Measurements from ENCODE around the gene FAM234A. TPM values are rescaled to one million over a fixed set of nuclear protein-coding genes. Genes with fewer than 3 reads are reported as not detected.
"Not testable (repeated sequence)": the region's sequence is repeated elsewhere in the genome, so short reads cannot be mapped to it uniquely, and the experiment has no call there.

Gene FAM234A
- total RNA-seq, 1 donor from 2014 or later, result 204 TPM

DNA sequence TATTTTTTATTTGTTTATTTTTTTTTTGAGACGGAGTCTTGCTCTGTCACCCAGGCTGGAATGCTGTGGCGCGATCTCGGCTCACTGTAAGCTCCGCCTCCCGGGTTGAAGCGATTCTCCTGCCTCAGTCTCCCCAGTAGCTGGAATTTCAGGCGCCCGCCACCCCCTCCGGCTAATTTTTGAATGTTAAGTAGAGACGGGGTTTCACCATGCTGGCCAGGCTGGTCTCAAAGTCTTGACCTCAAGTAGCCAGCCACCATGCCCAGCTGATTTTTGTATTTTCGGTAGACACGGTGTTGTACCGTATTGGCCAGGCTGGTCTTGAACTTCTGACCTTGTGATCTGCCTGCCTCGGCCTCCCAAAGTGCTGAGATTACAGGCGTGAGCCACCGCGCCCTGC is 4.3 kb upstream of the FAM234A start:
- not testable (repeated sequence) for DNase-seq (ENCODE audit: low read depth)

DNA sequence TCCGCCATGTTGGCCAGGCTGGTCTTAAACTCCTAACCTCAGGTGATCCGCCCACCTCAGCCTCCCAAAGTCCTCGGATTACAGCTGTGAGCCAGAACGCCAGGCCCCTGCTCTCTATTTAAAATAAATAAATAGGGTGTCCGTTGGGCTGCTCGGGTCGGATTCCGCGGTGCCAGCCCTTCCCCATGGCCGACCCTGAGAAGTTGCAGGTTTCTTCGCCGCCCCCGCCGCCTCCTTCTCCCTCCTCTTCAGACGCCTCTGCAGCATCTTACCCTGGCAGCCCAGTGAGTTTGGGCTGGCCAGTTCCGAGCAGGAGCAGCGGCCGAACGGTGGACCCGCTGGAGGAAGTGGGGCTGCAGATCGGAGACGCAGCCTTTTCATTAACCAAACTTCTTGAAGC is 3.7 kb upstream of the FAM234A start:
- no peak for DNase-seq (ENCODE audit: low read depth)

DNA sequence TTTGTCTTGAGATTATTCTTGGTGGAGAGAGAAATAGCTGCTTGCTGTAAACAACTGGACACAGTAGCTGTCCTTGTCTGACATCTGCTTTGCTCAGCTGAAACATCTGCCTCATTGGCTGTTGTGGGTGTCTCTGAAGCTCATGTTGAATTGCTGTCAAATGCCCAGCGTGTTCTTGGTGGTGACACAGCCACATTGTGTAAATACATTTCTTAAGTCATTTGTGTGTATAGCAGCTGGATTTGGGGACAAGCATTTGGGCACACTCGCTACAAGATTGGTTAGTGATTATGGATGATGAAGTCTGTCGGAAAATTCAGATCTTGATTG is 5.3 kb downstream of the FAM234A start:
- no peak for DNase-seq (ENCODE audit: low read depth)

DNA sequence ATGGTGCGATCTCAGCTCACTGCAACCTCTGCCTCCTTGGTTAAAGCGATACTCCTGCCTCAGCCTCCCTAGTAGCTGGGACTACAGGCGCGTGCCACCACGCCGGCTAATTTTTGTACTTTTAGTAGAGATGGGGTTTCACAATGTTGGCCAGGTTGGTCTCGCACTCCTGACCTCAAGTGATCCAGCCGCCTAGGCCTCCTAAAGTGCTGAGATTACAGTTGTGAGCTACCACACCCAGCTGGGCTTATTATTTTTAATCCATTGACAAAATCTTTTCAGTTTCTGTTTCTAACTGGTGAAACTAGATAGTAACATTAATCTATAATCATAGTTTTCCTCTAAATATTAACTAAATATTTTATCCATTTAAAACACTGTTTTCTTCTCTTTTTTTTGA is 5.9 kb downstream of the FAM234A start:
- DNase-seq (ENCODE audit: low read depth), result no peak

DNA sequence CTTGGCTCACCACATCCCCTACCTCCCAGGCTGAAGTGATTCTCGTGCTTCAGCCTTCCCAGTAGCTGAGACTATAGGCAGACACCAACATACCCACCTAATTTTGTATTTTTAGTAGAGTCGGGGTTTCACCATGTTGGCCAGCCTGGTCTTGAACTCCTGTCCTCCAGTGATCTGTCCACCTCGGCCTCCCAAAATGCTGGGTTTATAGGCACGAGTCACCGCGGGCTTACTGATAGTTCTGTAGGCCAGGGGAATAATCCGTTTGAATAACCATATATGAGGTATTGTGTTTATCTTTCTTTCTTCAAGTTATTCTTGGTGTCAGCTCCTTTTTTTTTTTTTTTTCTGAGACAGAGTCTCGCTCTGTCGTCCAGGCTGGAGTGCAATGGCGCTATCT is 7.7 kb downstream of the FAM234A start:
- DNase-seq (ENCODE audit: low read depth), result no peak

DNA sequence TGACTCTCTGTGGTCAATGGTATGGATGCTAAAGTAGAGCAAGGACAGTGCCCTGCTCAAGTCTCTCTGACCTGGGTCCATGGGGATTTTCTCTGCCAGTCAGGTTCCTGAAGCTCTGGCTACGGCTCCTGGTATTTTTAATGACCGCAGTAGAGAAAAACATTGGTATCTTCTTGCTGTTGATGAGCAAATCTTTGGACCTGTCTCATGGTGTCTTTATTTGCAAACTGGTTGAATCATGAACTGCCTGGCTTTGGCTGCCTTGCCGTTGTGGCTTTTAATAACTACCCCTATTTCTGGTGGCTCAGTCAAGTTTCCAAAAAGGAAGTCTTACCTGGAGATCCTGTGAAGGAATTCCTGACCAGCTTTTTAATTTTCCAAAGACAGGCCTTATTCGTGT is 8.7 kb downstream of the FAM234A start:
- DNase-seq (ENCODE audit: low read depth), result no peak

DNA sequence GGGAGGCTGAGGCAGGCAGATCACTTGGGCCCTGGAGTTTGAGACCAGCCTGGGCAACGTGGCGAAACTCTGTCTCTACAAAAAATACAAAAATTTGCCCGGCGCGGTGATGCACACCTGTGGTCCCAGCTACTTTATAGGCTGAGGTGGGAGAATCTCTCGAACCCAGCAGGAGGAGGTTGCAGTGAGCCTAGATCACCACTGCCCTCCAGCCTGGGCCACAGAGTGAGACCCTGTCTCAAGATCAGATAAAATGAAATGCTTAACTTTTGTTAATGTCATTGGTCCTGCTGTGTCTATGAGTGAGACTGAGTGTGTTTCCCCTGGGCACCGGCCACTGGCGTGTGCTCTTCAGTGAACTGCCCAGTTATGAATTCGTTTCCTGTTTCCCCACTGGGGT is 10.5 kb downstream of the FAM234A start:
- no peak for DNase-seq (ENCODE audit: low read depth)

DNA sequence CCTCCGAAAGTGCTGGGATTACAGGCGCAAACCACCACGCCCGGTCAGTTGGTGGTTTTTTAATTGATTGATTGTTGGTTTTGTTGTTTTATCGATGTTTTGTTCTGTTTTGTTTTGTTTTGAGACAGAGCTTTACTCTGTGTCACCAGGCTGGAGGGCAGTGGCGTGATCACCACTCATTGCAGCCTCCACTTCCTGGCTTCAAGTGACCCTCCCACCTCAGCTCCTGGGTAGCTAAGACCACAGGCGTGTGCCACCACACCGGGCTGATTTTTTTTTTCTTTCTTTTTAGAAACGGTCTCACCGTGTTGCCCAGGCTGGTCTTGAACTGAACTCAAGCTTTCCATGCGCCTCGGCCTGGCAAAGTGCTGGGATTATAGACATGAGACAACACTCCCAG is 12.4 kb downstream of the FAM234A start:
- no peak for DNase-seq (ENCODE audit: low read depth)

DNA sequence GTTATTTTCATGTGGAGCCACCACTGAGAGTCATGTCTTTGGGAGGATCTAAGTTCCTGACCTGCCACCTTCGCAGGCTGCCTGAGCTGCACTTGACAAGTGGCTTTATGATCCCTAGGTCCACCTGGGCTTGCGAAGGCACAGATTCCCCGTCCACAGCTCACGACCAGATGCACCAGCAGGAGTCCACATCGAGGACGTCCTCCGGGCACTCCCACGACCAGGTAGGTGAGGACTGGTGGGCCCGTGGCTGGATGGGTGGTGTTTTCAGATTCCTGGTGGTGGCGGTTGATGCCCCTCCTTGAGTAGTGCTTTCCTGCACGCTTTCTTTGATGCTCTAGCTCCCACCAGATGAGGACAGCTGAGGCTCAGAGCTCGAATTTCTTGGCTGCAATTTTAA is 14.8 kb downstream of the FAM234A start:
- no peak for DNase-seq (ENCODE audit: low read depth)

DNA sequence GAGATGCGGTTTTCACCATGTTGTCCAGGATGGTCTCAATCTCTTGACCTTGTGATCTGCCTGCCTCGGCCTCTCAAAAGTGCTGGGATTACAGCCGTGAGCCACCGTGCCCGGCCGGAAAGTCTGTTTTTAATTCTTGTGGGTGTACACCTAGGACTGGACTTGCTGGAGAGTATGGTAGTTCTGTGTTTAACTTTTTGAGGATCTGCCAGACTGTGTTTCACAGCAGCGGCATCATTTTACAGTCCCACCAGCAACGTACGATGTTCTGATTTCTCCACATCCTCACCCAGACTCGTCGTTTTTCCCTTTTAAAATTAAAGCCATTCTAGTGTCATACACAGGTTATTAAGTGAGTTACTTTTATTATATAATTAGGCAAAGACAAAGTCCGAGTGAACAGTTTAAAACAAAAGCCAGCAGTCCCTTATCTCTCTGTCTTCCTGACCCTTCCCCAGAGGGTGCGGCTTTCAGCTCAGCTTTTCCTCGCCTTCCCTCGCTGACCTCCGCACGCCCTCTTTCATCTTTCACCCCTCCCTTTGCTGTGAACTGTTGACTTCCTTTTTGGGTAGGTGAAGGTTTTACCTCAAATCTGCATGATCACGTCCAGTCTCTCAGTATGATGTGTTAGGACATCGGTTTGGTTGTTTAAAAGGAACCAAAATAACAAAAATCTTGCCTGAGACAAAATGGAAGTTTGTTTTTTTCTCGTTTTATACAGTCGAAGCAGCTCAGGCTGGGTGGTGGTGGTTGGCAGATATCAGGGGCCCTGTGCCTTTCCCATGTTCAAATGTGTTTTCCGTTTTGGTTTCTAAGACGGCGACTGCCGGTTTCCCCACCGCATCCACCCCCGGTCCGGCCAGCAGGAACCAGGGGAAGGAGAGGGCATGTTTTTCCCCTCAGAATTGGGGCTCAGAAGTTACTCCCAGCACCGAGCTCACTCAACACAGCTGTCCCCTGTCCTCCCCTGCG is 18.0 kb downstream of the FAM234A start:
- no peak for DNase-seq (ENCODE audit: low read depth)

DNA sequence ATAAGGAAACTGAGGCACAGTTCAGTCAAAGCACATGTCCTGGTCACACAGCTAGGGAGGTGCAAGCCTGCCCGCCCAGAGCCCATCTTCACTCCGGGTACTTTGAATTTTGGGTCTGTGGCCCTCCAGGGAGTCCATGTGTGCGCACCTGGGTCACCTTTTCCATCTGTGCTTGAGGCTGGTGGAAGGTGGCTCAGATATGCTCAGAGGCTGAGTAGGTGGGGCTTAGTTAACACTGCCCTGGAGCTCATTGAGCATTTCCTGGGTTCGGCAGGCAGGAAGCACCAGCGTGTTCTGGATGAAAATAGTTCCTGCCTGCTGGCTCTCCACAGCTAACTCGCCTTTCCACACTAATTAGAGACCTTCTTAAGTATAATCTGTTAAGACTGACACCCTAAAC is 19.2 kb downstream of the FAM234A start:
- DNase-seq (ENCODE audit: low read depth), result no peak

DNA sequence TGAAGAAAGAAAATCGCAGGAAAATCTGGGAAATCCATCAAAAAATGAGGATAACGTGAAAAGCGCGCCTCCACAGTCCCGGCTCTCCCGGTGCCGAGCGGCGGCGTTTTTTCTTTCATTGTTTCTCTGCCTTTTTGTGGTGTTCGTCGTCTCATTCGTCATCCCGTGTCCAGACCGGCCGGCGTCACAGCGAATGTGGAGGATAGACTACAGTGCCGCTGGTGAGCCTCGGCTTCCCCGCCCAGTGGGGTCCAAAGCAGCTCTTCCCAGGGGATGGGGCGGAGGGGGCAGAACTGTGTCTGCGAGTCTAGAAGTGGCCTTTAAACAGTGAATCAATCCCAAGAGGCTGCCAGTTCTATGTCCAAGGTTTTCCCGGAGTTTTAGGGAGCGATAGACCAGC is 19.8 kb downstream of the FAM234A start:
- no peak for DNase-seq (ENCODE audit: low read depth)

DNA sequence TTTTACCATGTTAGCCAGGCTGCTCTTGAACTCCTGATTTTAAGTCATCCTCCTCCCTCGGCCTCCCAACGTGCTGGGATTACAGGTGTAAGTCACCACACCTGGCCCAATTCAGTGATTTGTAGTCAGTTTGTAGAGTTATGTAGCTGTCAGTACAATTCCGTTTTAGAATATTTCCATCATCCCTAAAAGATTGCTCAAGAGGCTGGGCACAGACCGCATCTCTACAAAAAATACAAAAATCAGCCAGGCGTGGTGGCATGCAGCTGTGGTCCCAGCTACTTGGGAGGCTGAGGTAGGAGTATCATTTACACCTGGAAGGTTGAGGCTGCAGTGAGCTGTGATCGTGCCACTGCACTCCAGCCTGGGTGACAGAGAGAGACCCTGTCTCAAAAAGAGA is 20.6 kb downstream of the FAM234A start:
- DNase-seq (ENCODE audit: low read depth), result no peak

DNA sequence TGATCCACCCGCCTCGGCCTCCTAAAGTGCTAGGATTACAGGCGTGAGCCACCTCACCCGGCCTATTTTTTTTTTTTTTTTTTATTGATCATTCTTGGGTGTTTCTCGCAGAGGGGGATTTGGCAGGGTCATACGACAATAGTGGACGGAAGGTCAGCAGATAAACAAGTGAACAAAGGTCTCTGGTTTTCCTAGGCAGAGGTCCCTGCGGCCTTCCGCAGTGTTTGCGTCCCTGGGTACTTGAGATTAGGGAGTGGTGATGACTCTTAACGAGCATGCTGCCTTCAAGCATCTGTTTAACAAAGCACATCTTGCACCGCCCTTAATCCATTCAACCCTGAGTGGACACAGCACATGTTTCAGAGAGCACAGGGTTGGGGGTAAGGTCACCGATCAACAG is 23.5 kb downstream of the FAM234A start:
- DNase-seq (ENCODE audit: low read depth), result not testable (repeated sequence)

DNA sequence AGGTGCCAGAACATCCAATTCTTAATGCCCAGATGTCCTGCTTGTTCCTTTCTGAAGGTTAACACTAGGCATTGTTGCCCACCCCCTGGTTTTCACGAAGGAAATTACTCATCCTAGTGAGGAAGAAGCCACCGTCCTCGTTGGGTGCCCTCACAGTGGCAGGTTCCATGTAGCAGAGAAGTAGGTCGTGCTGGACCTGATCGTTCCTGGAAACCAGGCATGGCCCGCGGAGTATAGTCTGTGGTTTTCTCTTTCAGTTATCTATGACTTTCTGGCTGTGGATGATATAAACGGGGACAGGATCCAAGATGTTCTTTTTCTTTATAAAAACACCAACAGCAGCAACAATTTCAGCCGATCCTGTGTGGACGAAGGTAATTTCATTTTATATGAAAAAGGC is 24.6 kb downstream of the FAM234A start:
- DNase-seq (ENCODE audit: low read depth), result no peak

DNA sequence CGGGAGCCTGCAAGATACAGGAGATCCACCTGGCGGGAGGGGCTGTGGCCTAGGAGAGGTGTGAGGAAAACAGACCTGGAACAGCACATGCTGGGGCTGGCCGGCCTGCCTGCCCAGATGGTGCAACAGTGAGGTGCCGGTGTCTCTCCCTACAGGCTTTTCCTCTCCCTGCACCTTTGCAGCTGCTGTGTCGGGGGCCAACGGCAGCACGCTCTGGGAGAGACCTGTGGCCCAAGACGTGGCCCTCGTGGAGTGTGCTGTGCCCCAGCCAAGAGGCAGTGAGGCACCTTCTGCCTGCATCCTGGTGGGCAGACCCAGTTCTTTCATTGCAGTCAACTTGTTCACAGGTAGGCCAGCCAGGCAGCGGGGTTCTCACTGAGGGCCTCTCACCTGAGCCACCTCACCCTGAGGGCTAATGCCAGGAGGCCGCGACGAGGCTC is 25.2 kb downstream of the FAM234A start:
- DNase-seq (ENCODE audit: low read depth), result no peak

DNA sequence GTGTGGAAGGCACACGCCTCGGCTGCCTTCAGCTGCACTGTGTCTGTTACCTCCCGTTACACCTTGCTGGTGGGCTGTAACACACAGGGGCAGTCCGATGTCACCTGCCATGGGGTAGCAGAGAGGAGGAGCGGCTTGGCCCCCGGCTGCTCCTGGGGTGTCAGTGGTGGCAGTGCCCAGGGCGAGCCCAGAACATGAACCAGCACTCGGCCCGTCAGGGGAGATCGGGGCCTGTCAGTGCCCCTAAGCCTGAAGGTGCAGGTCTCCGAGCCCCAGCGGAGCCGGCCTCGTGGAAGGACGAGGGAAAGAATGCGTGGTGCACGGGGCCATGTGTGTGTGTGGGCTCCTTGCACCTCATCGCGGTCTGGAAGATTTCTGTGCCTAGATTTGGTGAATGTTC is 25.7 kb downstream of the FAM234A start:
- DNase-seq (ENCODE audit: low read depth), result no peak

DNA sequence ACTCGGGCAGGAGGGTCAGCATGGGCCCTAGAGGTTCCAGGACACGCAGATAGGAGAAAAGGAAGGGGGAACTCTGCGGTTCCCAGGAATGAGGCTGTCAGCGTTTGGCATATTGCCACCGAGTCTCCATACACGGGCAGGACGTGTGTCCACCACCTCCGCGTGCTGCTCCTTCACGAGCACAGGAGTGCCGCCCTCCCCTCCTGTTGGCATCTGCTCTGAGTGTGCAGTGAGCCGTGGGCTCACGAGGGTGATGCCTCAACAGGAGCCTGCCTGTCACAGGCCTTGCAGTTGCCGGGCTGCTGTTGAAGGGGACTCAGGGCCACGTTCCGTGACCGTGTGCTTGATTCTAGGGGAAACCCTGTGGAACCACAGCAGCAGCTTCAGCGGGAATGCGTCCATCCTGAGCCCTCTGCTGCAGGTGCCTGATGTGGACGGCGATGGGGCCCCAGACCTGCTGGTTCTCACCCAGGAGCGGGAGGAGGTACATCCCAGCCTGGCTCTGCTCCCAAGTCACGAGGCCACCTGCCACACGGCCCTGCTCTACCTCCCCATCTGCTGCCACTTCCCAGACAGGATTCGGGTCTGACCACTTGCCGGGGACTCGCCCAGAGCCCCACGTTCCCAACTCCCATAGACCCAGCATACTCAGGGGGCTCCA is 26.5 kb downstream of the FAM234A start:
- DNase-seq (ENCODE audit: low read depth), result no peak

DNA sequence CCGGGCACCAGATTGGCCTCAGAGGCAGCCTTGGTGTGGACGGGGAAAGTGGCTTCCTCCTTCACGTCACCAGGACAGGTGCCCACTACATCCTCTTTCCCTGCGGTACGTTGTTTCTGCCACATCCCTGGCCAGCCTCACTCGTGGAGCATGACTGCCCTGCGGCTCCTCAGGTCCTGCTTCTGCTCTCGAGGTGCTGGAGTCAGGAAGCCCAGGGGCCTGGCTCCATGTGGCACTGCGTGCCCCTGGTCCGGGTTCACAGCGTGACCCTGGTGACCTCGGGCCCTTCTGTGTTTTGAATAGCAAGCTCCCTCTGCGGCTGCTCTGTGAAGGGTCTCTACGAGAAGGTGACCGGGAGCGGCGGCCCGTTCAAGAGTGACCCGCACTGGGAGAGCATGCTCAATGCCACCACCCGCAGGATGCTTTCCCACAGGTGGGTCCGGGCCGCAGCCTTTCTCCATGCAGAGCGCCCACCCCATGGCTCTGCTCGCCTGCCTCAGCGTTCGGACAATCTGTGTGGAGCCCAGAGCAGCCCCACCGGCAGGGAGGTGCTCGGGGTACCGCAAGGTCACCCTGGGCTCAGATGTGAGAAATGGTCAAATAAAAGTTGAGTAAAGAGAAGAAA is 27.6 kb downstream of the FAM234A start:
- DNase-seq (ENCODE audit: low read depth), result no peak

DNA sequence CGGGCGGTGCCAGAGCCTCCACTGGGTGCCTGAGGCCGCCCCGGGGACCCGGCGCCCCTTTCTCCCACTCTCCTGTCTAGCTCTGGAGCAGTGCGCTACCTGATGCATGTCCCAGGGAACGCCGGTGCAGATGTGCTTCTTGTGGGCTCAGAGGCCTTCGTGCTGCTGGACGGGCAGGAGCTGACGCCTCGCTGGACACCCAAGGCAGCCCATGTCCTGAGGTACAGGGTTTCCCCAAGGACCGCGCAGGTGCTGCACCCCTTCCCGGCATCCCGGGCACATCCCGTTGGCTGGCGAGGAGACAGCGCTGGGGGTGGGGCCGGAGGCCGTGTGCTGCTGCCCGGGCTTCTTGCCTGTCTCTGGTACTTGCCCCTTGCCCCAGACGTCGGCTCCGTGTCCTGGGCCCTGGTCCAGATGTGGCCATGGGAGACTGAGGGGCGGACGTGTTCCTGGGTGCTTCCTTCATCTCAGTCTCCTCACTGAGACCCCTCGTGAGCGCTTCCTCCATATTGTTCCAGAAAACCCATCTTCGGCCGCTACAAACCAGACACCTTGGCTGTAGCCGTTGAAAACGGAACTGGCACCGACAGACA is 28.7 kb downstream of the FAM234A start:
- DNase-seq (ENCODE audit: low read depth), result no peak

DNA sequence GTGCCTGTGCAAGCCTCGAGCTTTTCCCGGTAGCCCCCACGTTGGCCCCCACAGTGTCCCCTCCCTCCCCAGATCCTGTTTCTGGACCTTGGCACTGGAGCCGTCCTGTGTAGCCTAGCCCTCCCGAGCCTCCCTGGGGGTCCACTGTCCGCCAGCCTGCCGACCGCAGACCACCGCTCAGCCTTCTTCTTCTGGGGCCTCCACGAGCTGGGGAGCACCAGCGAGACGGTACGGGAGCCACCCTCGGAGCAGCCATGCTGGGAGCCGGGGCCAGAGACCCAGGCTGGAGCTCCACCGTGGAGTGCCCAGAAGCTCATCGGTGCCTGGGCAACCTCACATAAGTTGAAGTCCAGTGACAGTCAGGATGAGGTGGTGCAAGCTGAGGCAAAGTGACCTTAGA is 29.3 kb downstream of the FAM234A start:
- no peak for DNase-seq (ENCODE audit: low read depth)

DNA sequence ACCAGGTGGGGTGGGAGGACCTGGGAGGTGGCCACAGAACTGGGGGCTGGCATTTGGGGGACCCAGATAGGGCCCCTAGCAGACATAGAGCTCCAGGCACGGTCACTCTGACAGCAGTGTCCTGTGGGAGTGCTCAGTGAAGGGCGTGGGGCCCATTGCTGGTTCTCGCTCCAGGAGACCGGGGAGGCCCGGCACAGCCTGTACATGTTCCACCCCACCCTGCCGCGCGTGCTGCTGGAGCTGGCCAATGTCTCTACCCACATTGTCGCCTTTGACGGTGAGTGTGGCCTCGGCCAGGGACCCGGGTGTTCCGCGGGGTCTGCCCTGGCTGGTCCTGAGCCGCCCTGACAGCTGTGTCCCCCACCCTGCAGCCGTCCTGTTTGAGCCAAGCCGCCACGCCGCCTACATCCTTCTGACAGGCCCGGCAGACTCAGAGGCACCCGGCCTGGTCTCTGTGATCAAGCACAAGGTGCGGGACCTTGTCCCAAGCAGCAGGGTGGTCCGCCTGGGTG is 29.9 kb downstream of the FAM234A start:
- DNase-seq (ENCODE audit: low read depth), result no peak

Measured in renal cortical epithelial cell (primary cell).